ENCODE measurements around the gene TSPAN6.
A peak's percentile ranks its signal among the peaks of the same experiment; 100 is the strongest.

The TSPAN6 gene

GRCh38 chrX:100647095-100647494 is 10.5 kb upstream of the TSPAN6 start:
- no peak for DNase-seq

GRCh38 chrX:100645106-100645505 is 8.5 kb upstream of the TSPAN6 start:
- no peak for DNase-seq

GRCh38 chrX:100643956-100644860 is 7.6 kb upstream of the TSPAN6 start, which contains the start of gene SRPX2:
Gene SRPX2 (plus strand): TSS chrX:100644199. CDS start chrX:100646323, 2,124 bp downstream.
- no peak for DNase-seq

- no peak for DNase-seq
Observed at GRCh38 chrX:100643212-100643611, 6.6 kb upstream of the TSPAN6 start.

- no peak for DNase-seq
Observed at GRCh38 chrX:100642290-100642689, 5.7 kb upstream of the TSPAN6 start.

- no peak for DNase-seq
Observed at GRCh38 chrX:100635989-100636320, 651 bp downstream of the TSPAN6 start.

- no peak for DNase-seq
Observed at GRCh38 chrX:100635040-100635439, 1.6 kb downstream of the TSPAN6 start.

- no peak for DNase-seq
Observed at GRCh38 chrX:100625985-100626491, 10.6 kb downstream of the TSPAN6 start.

GRCh38 chrX:100623001-100623400 is 13.6 kb downstream of the TSPAN6 start:
- DNase-seq, result no peak

- no peak for DNase-seq
Observed at GRCh38 chrX:100615005-100615404, 21.6 kb downstream of the TSPAN6 start.

GRCh38 chrX:100611951-100612350 is 24.7 kb downstream of the TSPAN6 start:
- no peak for DNase-seq

GRCh38 chrX:100609591-100609990 is 27.0 kb downstream of the TSPAN6 start:
- DNase-seq, result no peak

GRCh38 chrX:100606753-100607152 is 29.9 kb downstream of the TSPAN6 start:
- DNase-seq, result no peak

- DNase-seq, result no peak
Observed at GRCh38 chrX:100600758-100601157, 35.8 kb downstream of the TSPAN6 start.

- DNase-seq, result no peak
Observed at GRCh38 chrX:100600340-100600739, 36.3 kb downstream of the TSPAN6 start.

GRCh38 chrX:100599456-100599855 is 37.1 kb downstream of the TSPAN6 start:
- DNase-seq, result no peak

GRCh38 chrX:100596601-100597000 is 40.0 kb downstream of the TSPAN6 start:
- no peak for DNase-seq

- DNase-seq, result no peak
Observed at GRCh38 chrX:100593581-100593980, 43.0 kb downstream of the TSPAN6 start.

GRCh38 chrX:100593126-100593525 is 43.5 kb downstream of the TSPAN6 start:
- no peak for DNase-seq

GRCh38 chrX:100591256-100592051 is 45.2 kb downstream of the TSPAN6 start:
- no peak for DNase-seq

GRCh38 chrX:100587861-100588260 is 48.7 kb downstream of the TSPAN6 start:
- DNase-seq, result peak; percentile 4

- DNase-seq, result no peak
Observed at GRCh38 chrX:100586747-100587146, 49.9 kb downstream of the TSPAN6 start.

- DNase-seq, result no peak
Observed at GRCh38 chrX:100584611-100585010, 52.0 kb downstream of the TSPAN6 start, which contains the start of gene TNMD. Gene TNMD (plus strand): TSS chrX:100584936. CDS start chrX:100585019, 83 bp downstream.

Measured in NCI-H2029 (cell line).